GM19351 (cell line): ENCODE measurements around the gene OPRL1.

Experiments used
- ATAC-seq: cut with Tn5 transposase; IDR thresholded peaks from one replicate; pipeline ENCODE4 v1.9.1; 2021; ENCODE audit warnings: mild to moderate bottlenecking, moderate library complexity; ENCODE audit not compliant: unreplicated experiment

OPRL1 gene

GRCh38 chr20:64101731-64102621, 22.1 kb downstream of the OPRL1 start:
- ATAC-seq, result no peak

- ATAC-seq, result no peak
Observed at GRCh38 chr20:64102647-64103354, 22.9 kb downstream of the OPRL1 start.

GRCh38 chr20:64103871-64104666, 24.2 kb downstream of the OPRL1 start:
- no peak for ATAC-seq

GRCh38 chr20:64104667-64105451, 25.0 kb downstream of the OPRL1 start:
- no peak for ATAC-seq

- no peak for ATAC-seq
Observed at GRCh38 chr20:64105846-64106434, 26.1 kb downstream of the OPRL1 start.

GRCh38 chr20:64106435-64106961, 26.6 kb downstream of the OPRL1 start:
- no peak for ATAC-seq

GRCh38 chr20:64106981-64107735, 27.3 kb downstream of the OPRL1 start, which contains the start of gene NPBWR2:
NPBWR2 (minus strand) TSS chr20:64107565; CDS start chr20:64106831, 734 bp downstream.
- ATAC-seq, result no peak

- no peak for ATAC-seq
Observed at GRCh38 chr20:64107736-64108457, 28.0 kb downstream of the OPRL1 start.

- no peak for ATAC-seq
Observed at GRCh38 chr20:64108731-64109681, 29.1 kb downstream of the OPRL1 start.

- no peak for ATAC-seq
Observed at GRCh38 chr20:64109831-64110391, 30.0 kb downstream of the OPRL1 start.

- ATAC-seq, result no peak
Observed at GRCh38 chr20:64110411-64111068, 30.7 kb downstream of the OPRL1 start.

- no peak for ATAC-seq
Observed at GRCh38 chr20:64111841-64112641, 32.2 kb downstream of the OPRL1 start.

GRCh38 chr20:64112691-64113443, 33.0 kb downstream of the OPRL1 start:
- no peak for ATAC-seq

- no peak for ATAC-seq
Observed at GRCh38 chr20:64113444-64113775, 33.5 kb downstream of the OPRL1 start.

- no peak for ATAC-seq
Observed at GRCh38 chr20:64113796-64114355, 34.0 kb downstream of the OPRL1 start.
